Ishikawa (cell line): ENCODE measurements around the gene SNX24.

Source experiments
- CEBPB ChIP-seq: IDR thresholded peaks from 2 replicates; pipeline ENCODE4 v1.6.1; 2012
- EGR1 ChIP-seq: IDR thresholded peaks from 2 replicates; pipeline ENCODE4 v1.6.1; 2012
- EP300 ChIP-seq: IDR thresholded peaks from 2 replicates; pipeline ENCODE4 v1.6.1; 2012; ENCODE audit warnings: borderline replicate concordance
- FOXM1 ChIP-seq: IDR thresholded peaks from 2 replicates; pipeline ENCODE4 v1.6.1; 2012; ENCODE audit warnings: low read depth, borderline replicate concordance
- MAX ChIP-seq: IDR thresholded peaks from 2 replicates; pipeline ENCODE4 v1.6.1; 2012
- NFIC ChIP-seq: IDR thresholded peaks from 2 replicates; pipeline ENCODE4 v1.6.1; 2012
- REST ChIP-seq: IDR thresholded peaks from 2 replicates; pipeline ENCODE4 v1.6.1; 2012; ENCODE audit warnings: low read depth, mild to moderate bottlenecking
- TAF1 ChIP-seq: IDR thresholded peaks from 2 replicates; pipeline ENCODE4 v1.6.1; 2012; ENCODE audit warnings: low read depth, mild to moderate bottlenecking
- TCF12 ChIP-seq: IDR thresholded peaks from 2 replicates; pipeline ENCODE4 v1.6.1; 2012; ENCODE audit warnings: low read depth
- TEAD4 ChIP-seq: IDR thresholded peaks from 2 replicates; pipeline ENCODE4 v1.6.1; 2012
- USF1 ChIP-seq: IDR thresholded peaks from 2 replicates; pipeline ENCODE4 v1.6.1; 2012
- YY1 ChIP-seq: IDR thresholded peaks from 2 replicates; pipeline ENCODE4 v1.6.1; 2012; ENCODE audit warnings: low read depth
- ZBTB7A ChIP-seq: IDR thresholded peaks from 2 replicates; pipeline ENCODE4 v1.6.1; 2012; ENCODE audit warnings: low read depth

SNX24 gene

GRCh38 chr5:123007754-123008153 is 162.3 kb downstream of the SNX24 start:
- TF ChIP-seq TCF12 (no peak), EP300 (no peak), TEAD4 (no peak), FOXM1 (no peak), REST (no peak), USF1 (no peak)

- no peak for TF ChIP-seq TAF1
- TF ChIP-seq NFIC, result no peak
- TF ChIP-seq TCF12, result no peak
- no peak for TF ChIP-seq MAX
- no peak for TF ChIP-seq TEAD4
- no peak for TF ChIP-seq EGR1
- TF ChIP-seq REST, result no peak
- TF ChIP-seq YY1, result no peak
- no peak for TF ChIP-seq USF1
- no peak for TF ChIP-seq ZBTB7A
- TF ChIP-seq EP300, result no peak
Measured at GRCh38 chr5:123012321-123012720, 166.9 kb downstream of the SNX24 start.

- TF ChIP-seq YY1, result no peak
Measured at GRCh38 chr5:123014689-123015088, 169.3 kb downstream of the SNX24 start.

GRCh38 chr5:123028222-123028621 is 182.8 kb downstream of the SNX24 start:
- TF ChIP-seq YY1, result no peak
- no peak for TF ChIP-seq NFIC

GRCh38 chr5:123033157-123033671 is 187.8 kb downstream of the SNX24 start:
- TF ChIP-seq EP300 (no peak), NFIC (0 out of 2 replicates have a peak, but pooled peaks have one; percentile 27), ZBTB7A (no peak), TCF12 (no peak), TAF1 (no peak), USF1 (peak; percentile 94), REST (no peak), EGR1 (no peak), MAX (peak; percentile 77), CEBPB (no peak), FOXM1 (no peak)
